CD4-positive, alpha-beta T cell (primary cell): ENCODE measurements around the gene PRKCA. TPM values are rescaled to one million over a fixed set of nuclear protein-coding genes. Genes with fewer than 3 reads are reported as not detected.

Experiments
- ATAC-seq: fragments of 200-7000 bp; cut with Tn5 transposase; one replicate; pipeline ENCODE4 v1.10.0; 2022; ENCODE audit warnings: mild to moderate bottlenecking; ENCODE audit not compliant: poor library complexity
- CTCF ChIA-PET: fragments of 350-600 bp; sonication (Branson Sonifier 250); formaldehyde crosslinking; loops from one replicate; lab custom pipeline; 2021; ENCODE audit warnings: antibody characterized with exemption, inconsistent platforms; lab: Charles Lee
- POLR2A ChIA-PET: fragments of 350-600 bp; sonication (Branson Sonifier 250); formaldehyde crosslinking; loops from one replicate; lab custom pipeline; 2021; ENCODE audit warnings: antibody characterized with exemption, inconsistent platforms; lab: Charles Lee
- DNase-seq, 14 experiments: peaks; one replicate each; pipeline ENCODE4 v3.0.0-alpha.2; 2013 to 2020; ENCODE audit warnings: mixed read lengths in 2 of 14
- H3K27ac ChIP-seq, 2 donors: one replicate each; pipeline versions ENCODE4 v1.5.1 to v1.7.0; 2013; ENCODE audit warnings: low read length in 2 of 2, low read depth in 1 of 2, mild to moderate bottlenecking in 1 of 2
- H3K27me3 ChIP-seq, 2 experiments: 1 replicate in 1 of 2; 2 replicates in 1 of 2; pipeline versions ENCODE4 v1.6.1 to v1.7.0; 2013; ENCODE audit warnings: low read length in 2 of 2, control low read depth in 1 of 2, mild to moderate bottlenecking in 1 of 2, moderate library complexity in 1 of 2; ENCODE audit not compliant: insufficient read depth in 2 of 2, control insufficient read depth in 1 of 2
- H3K36me3 ChIP-seq: one replicate; pipeline ENCODE4 v1.6.1; 2013; ENCODE audit warnings: low read length, control low read depth; ENCODE audit not compliant: insufficient read depth
- H3K4me1 ChIP-seq: one replicate; pipeline ENCODE4 v1.6.1; 2013; ENCODE audit warnings: low read length, control low read depth; ENCODE audit not compliant: insufficient read depth
- H3K4me3 ChIP-seq: one replicate; pipeline ENCODE4 v1.5.1; 2013; ENCODE audit warnings: mild to moderate bottlenecking, low read length, moderate library complexity
- H3K9me3 ChIP-seq, 2 experiments: 1 replicate in 1 of 2; 2 replicates in 1 of 2; pipeline versions ENCODE4 v1.6.1 to v1.7.0; 2013; ENCODE audit warnings: low read length in 2 of 2, mild to moderate bottlenecking in 2 of 2, control low read depth in 1 of 2, moderate library complexity in 1 of 2; ENCODE audit not compliant: control insufficient read depth in 1 of 2, insufficient read depth in 1 of 2
- H3K27ac Mint-ChIP-seq: one replicate; pipeline ENCODE4 v1.8.0; 2020; ENCODE audit warnings: mixed read lengths
- H3K27me3 Mint-ChIP-seq: one replicate; pipeline ENCODE4 v1.8.0; 2021; ENCODE audit warnings: mixed read lengths
- H3K36me3 Mint-ChIP-seq: one replicate; pipeline ENCODE4 v1.8.0; 2021; ENCODE audit warnings: low read depth, mixed read lengths
- H3K4me1 Mint-ChIP-seq: one replicate; pipeline ENCODE4 v1.8.0; 2021; ENCODE audit warnings: low read depth, mixed read lengths
- H3K4me3 Mint-ChIP-seq: one replicate; pipeline ENCODE4 v1.8.0; 2020; ENCODE audit warnings: mild to moderate bottlenecking, mixed read lengths
- H3K9me3 Mint-ChIP-seq: one replicate; pipeline ENCODE4 v1.8.0; 2020; ENCODE audit warnings: mixed read lengths
- intact Hi-C, 2 experiments: fragments of 100-400 bp; cut with DNase I in 1 of 2; cut with micrococcal nuclease in 1 of 2; formaldehyde crosslinking; loops; one replicate each; pipeline versions ENCODE4 v1.15.1 to v1.9.0; 2023 to 2025; cut with DNase I, micrococcal nuclease
- total RNA-seq, 174 experiments: library from RNA in 2 of 174; stranded (reverse) in 2 of 174; gene quantifications; one replicate each; pipeline ENCODE4 v1.2.3 and lab custom pipeline; 2021 to 2026
- TF ChIP-seq, protein P1 (sequence below): fragments of 200-600 bp; IDR thresholded peaks from one replicate; pipeline ENCODE4 v1.8.0; 2022; ENCODE audit warnings: antibody characterized with exemption, mild to moderate bottlenecking

The PRKCA gene
- total RNA-seq, 2 experiments from 2014 or later = 84.8 to 88.6 TPM

DNA sequence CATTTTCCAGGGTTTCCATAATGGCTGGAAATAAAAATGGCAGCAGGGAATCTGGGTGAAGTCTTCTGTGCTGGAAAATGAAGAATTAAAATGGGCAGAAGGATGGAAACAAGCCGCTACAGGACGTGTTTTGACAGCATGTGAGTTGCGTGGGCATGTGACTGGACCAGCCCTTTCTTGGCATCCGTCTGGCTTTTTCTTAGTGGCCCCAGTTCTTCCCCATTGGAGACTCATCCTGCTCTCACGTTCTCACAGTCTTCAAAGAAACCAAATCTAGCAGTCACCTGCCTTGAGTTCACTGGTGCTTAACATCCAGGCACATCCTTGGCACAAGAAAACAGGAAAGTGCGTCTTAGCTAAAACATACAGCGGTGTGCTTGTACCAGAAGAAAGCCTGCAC is 352.4 kb downstream of the PRKCA start:
- Histone ChIP-seq H3K4me3 (no peak overlapping the region), H3K27ac (no peak overlapping the region), H3K27me3 (no peaks in the 10 kb centered on the region), H3K9me3 (no peaks in the 10 kb centered on the region), H3K36me3 (peaks cover 21% of the 10 kb centered on the region), H3K4me1 (peaks cover 3% of the 10 kb centered on the region)
- H3K27ac Mint-ChIP-seq = peak overlapping the region; percentile 1
- H3K9me3 Mint-ChIP-seq = no peaks in the 10 kb centered on the region
- intact Hi-C loops = no loop called here
- ChIA-PET CTCF (no interaction called here), POLR2A (no interaction called here)
- TF ChIP-seq, protein P1, sequence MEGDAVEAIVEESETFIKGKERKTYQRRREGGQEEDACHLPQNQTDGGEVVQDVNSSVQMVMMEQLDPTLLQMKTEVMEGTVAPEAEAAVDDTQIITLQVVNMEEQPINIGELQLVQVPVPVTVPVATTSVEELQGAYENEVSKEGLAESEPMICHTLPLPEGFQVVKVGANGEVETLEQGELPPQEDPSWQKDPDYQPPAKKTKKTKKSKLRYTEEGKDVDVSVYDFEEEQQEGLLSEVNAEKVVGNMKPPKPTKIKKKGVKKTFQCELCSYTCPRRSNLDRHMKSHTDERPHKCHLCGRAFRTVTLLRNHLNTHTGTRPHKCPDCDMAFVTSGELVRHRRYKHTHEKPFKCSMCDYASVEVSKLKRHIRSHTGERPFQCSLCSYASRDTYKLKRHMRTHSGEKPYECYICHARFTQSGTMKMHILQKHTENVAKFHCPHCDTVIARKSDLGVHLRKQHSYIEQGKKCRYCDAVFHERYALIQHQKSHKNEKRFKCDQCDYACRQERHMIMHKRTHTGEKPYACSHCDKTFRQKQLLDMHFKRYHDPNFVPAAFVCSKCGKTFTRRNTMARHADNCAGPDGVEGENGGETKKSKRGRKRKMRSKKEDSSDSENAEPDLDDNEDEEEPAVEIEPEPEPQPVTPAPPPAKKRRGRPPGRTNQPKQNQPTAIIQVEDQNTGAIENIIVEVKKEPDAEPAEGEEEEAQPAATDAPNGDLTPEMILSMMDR = no peak
- DNase-seq = no peak
- peaks cover 69% of the 10 kb centered on the region for H3K4me1 Mint-ChIP-seq
- H3K36me3 Mint-ChIP-seq = peaks cover 97% of the 10 kb centered on the region
- no peak for ATAC-seq
- no peak overlapping the region for H3K4me3 Mint-ChIP-seq
- no peaks in the 10 kb centered on the region for H3K27me3 Mint-ChIP-seq

DNA sequence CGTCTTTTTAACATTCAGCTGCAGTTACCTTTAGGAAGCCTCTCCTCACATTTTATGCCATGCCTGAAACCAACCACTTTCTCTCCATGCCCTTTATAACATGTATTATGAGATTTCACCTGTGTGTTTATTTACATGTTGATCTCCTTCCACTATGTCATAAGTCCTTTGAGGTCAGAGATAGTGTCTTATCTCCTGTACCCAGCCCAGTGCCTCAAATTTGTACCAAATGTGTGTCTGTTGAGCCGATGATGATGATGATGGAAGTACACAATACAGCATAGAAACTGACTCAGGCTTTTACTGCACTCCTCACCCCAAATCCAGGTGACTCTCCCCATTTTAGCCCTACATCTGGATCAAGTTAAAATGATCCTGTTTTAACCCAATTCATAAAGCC is 353.0 kb downstream of the PRKCA start:
- ATAC-seq = no peak
- Histone ChIP-seq H3K36me3 (peaks cover 21% of the 10 kb centered on the region), H3K27ac (no peak overlapping the region), H3K27me3 (no peaks in the 10 kb centered on the region), H3K9me3 (no peaks in the 10 kb centered on the region), H3K4me1 (peaks cover 3% of the 10 kb centered on the region), H3K4me3 (no peak overlapping the region)
- Mint-ChIP-seq H3K27me3 (no peaks in the 10 kb centered on the region), H3K9me3 (no peaks in the 10 kb centered on the region), H3K36me3 (peaks cover 97% of the 10 kb centered on the region), H3K4me3 (no peak overlapping the region), H3K4me1 (peaks cover 62% of the 10 kb centered on the region), H3K27ac (peak overlapping the region; percentile 1)
- intact Hi-C loops = no loop called here
- no peak for DNase-seq
- ChIA-PET CTCF (no interaction called here), POLR2A (no interaction called here)
- TF ChIP-seq, protein P1 = no peak

DNA sequence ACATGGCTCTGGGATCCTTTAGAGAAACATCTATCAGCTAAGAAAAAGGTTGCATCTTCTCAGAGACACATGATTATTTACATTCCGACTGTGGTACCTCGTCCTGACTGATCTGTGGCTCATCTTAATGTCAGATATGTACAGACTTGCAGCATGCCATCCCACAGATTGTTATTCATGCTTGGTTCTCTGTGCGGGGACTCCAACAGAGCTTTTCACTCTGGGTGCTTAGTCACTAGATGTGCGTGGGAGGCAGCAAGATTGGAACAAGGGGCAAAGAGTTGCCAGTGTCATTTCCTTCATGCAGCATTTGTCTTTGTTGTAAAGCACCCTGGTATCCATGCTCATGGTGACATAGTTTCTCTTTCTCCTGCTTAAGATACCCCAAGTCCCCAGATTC is 353.4 kb downstream of the PRKCA start:
- Mint-ChIP-seq H3K27ac (peak overlapping the region; percentile 1), H3K4me1 (peaks cover 58% of the 10 kb centered on the region), H3K36me3 (peaks cover 94% of the 10 kb centered on the region), H3K4me3 (no peak overlapping the region), H3K9me3 (no peaks in the 10 kb centered on the region), H3K27me3 (no peaks in the 10 kb centered on the region)
- DNase-seq (peak in 1 of 14 experiments; percentile 26), ATAC-seq (no peak)
- intact Hi-C loops = no loop called here
- POLR2A ChIA-PET = no interaction called here
- Histone ChIP-seq H3K4me3 (no peak overlapping the region), H3K36me3 (peaks cover 21% of the 10 kb centered on the region), H3K27me3 (no peaks in the 10 kb centered on the region), H3K4me1 (peaks cover 1% of the 10 kb centered on the region), H3K27ac (no peak overlapping the region), H3K9me3 (no peaks in the 10 kb centered on the region)
- CTCF ChIA-PET = no interaction called here
- TF ChIP-seq, protein P1 = no peak
